Ureter (tissue), 1 donor: Measurements from ENCODE around the gene KCTD18. TPM values are rescaled to one million over a fixed set of nuclear protein-coding genes. Genes with fewer than 3 reads are reported as not detected.

ENCODE experiments used
- DNase-seq: peaks from one replicate; pipeline ENCODE4 v3.0.0-alpha.2; 2020; ENCODE audit warnings: low spot score
- total RNA-seq: library from RNA; stranded (reverse); gene quantifications from one replicate; pipeline ENCODE4 v1.2.4, GENCODE V29; 2023
- donor health status: DM: yes; HTN: yes; CAD: no.

The KCTD18 gene
- 13.8 TPM for total RNA-seq

- peak; percentile 95 for DNase-seq
Measured at GRCh38 chr2:200509612-200510433, at the start of gene KCTD18. Gene KCTD18 (minus strand): TSS chr2:200510068. CDS start chr2:200507016, 3,052 bp downstream.

DNA sequence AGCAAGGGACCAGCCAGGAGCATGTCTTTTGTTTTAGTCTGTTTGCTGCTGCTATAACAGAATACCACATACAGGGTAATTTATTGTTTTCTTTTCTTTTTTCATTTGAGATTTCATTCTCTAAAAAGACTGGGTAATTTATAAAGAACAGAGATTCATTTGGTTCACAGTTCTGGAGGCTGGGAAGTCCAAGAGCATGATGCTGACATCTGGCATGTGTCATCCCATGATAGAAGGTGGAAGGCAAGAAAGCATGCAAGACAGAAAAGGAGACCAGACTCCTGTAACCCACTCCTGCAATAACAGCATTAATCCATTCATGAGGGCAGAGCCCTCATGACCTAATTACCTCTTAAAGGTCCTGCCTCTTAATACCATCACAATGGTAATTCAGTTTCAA lies 30.9 kb upstream of the KCTD18 start:
- no peak for DNase-seq

- DNase-seq = no peak
Measured at GRCh38 chr2:200538139-200538538, 28.3 kb upstream of the KCTD18 start.

GRCh38 chr2:200534572-200534971 lies 24.7 kb upstream of the KCTD18 start:
- no peak for DNase-seq

GRCh38 chr2:200533754-200534153 lies 23.9 kb upstream of the KCTD18 start:
- no peak for DNase-seq

GRCh38 chr2:200528228-200528627 lies 18.4 kb upstream of the KCTD18 start:
- no peak for DNase-seq

- peak; percentile 95 for DNase-seq
Measured at GRCh38 chr2:200525882-200526651, 16.2 kb upstream of the KCTD18 start, which contains the start of gene SGO2. Gene SGO2 (plus strand): TSS chr2:200526207. CDS start chr2:200532976, 6,769 bp downstream.

- DNase-seq = no peak
Measured at GRCh38 chr2:200525551-200525881, 15.6 kb upstream of the KCTD18 start.

DNA sequence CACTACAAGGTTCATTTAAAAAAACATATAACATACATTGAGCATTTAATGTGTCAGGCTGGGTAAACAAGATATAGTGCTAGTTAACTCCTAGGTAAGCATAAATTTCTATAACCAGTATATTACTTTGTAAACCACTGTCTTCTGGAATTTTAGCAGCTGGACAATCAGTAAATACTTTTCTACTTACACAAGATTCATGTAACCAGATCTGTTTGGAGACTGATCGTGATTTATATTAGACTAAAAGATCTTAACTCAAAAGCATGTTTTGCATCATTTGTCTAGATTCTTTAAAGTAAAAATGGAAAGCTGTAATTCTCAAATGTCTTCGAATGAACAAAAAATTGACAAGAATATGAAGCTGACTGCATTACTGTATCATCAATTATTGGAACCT lies 15.2 kb upstream of the KCTD18 start:
- DNase-seq = no peak

DNA sequence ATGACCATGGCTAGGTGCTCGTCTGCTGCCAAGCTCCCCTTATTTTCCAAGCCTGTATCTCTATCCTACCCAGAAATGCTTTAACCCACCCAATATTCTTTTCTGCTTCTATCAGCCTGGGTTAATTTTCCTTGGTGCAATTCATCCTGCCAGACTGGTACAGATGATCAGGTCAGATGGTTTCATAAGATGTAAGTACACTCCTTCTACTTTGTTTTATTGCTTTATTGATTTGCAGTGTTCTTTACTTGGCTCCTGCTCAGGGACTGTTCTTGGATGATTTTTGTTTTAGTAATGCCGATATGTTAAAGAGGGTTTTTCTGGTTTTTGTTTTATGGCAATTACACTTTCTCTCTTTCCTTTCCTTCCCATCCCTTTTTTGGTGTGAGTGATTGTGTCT lies 13.7 kb upstream of the KCTD18 start:
- DNase-seq = no peak

DNA sequence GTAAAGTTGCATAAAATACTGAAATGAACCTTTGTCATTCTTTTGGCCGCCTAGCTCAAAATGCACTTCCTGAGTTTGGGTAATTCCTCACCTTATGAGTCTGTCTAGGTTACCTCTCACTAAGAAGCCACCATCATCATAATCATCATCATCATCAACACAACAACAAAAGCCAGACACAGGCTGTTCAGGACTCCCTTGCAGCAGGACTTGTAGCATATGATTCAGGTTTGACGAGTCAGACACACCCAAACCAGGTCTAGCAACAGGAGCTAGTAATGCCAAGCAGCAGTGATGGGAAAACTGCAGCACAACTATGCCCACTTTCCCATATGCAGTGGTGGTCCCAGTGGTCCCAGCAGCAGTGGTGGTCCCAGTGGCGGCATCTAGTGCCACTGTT lies 13.3 kb upstream of the KCTD18 start:
- no peak for DNase-seq

DNA sequence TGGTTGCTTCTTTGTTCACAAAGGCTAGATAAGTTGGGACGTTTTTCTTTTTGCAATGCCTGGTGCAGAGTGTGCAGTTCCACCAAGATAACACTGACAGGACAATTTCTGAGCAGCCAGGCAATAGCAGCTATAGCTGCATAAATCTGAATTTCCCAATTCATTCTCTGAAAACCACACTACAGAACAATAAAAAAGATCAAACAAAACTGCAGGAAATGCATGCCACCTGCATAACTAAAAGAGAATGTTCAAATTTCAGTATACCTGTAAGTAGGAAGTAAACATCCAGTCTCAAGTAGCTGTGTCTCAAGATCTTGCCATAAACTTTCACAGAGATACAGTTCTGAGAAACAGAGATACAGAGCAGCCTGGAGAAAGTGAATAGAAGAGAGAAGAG lies 5.3 kb upstream of the KCTD18 start:
- no peak for DNase-seq

- DNase-seq = no peak
Measured at GRCh38 chr2:200509235-200509611, 645 bp downstream of the KCTD18 start.

GRCh38 chr2:200507179-200507578 lies 2.7 kb downstream of the KCTD18 start:
- no peak for DNase-seq

DNA sequence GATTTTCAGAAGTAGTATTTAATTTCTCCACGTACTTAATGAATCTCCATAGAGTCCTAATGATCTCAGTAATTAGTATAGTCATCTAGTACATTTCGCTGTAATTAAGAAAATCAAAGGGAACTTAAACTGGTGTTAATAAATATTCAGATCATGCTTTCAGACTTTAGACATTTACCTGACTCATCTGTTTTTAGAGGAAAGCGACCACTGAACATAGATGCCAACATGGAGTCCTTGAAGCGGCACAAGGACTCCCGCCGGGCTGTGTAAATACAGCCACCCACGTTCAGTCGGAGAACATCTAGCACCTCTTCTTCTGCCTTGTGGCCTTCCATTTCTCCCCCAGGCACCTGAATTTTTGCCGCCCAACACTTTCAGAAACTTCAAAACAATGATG lies 3.2 kb downstream of the KCTD18 start:
- DNase-seq = no peak

GRCh38 chr2:200502196-200502595 lies 7.7 kb downstream of the KCTD18 start:
- no peak for DNase-seq

DNA sequence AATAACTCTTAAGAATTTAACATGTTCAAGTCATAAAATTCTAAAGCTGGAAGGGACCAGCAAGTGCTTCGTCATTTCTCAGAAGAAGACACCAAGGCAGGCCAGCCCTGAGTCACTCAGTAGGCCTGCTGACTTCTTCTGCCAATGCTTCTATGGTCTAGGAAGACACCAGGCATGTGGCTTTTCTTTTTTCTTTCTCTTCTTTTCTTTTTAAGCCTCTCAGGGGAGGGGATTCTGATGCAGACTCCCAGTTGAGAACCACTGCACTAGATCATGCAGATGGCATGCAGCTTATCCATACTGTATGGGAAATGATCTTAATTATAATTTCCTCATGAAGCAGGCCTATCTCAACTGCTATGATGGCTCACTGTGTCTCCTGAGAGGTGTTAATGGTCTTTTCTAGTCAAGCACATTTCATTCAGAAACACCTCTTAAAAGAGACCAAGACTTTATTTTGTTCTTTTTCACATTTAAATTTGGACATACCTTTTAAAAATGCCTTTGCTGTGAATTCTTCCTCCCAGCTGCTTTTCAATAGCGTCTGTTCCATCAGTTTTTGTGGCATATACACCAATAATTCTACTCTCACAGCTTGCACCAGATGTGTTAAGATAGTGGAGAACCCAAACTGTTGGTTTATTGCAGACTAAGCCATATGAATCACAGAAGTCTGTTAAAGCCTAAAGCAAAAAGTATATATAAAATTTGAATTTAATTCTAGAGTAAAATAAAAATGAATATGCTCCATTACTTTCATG lies 11.3 kb downstream of the KCTD18 start:
- DNase-seq = no peak

DNA sequence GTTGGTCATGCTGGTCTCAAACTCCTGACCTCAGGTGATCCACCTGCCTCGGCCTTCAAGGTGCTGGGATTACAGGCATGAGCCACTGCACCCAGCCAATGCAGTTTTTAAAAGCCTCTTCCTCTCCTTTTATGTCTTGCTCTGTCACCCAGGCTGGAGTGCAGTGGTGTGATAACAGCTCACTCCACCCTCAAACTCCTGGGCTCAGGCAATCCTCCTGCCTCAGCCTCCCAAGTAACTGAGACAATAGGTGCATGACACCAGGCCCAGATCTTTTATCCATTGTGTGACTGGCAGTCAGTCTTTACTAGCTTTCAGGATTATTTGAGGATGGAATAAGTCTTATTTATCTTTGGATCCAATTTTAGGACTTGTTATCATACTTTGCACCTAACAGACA lies 13.2 kb downstream of the KCTD18 start:
- DNase-seq = no peak

- no peak for DNase-seq
Measured at GRCh38 chr2:200494048-200494447, 15.8 kb downstream of the KCTD18 start.

DNA sequence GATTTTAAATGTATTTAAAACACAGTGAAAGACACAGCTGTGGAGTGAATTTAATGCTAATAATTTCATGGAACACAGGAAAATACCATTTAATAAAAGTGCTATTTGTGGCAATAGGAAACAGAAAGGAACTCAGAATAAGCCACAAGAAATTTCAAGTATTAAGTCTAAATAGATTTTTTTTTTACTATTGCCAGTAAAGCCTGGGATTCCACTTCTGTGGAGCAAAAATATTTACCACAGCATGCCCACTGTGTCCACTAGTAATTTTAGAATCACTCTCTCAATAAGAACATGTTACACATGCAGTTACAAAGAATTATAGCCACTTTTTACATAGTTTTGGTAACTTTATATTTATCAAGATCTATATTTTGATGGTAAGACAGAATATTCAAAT lies 17.2 kb downstream of the KCTD18 start:
- no peak for DNase-seq

DNA sequence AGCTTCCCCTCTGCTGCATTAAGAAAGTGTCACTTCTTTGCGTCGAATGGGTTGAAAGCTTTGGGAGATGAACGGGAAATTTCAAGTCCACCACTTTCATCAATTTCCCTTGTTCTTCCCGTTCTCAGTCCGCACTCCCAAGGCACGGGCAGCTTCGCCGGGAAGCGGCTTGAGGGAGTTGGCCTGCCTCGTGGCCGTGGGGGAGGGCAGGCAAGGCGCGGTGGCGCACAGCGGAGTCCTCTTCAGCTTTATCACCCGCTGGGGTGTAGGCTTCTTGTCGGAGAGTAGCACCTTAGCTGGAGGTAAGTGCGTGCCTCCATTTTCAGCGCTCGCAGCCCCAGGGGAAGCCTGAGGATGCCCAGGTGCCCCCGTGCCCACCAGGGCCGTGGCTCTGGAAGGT lies 19.9 kb downstream of the KCTD18 start:
- no peak for DNase-seq

DNA sequence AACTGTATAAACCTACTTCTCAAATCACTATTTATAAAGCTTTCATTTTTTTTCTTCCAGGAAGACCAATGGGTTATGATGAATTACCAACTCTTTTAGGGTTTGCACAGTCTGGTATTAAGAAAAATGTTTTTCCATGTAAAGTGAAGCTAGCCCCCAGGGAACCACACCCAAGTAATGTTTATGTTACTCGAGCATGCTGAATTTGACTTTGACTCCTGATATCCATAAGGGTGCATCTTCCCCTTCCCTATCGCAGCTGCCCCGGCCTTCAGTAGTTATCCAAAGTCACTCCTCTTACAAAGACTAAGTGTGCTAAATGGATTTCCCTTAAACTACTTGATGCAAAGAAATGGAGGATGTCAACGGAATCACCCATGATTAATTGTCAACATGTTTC lies 21.7 kb downstream of the KCTD18 start:
- no peak for DNase-seq

DNA sequence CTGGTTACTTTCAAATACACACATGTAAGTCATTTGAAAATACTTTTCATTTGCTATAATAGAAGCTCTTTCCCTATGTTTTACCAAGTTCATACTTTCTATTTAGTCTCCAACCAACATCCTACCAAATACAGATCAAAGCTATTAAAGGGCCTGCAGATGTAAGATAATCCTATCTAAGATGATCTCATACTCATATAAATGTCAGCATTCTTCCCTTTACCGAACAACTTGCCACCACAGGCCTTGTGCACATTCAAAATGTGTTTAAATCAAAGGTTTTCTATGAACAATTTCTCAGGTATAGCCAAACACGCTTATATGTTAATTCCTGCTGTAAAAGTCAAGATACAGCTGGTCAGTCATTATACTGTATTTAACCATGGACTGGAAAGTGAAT lies 23.3 kb downstream of the KCTD18 start:
- no peak for DNase-seq
